Endothelial cell of umbilical vein (primary cell): ENCODE data around the gene TEAD3. TPM values are rescaled to one million over a fixed set of nuclear protein-coding genes. Genes with fewer than 3 reads are reported as not detected.

ENCODE experiments used
- BruUV-seq: library from RNA; stranded (reverse); fragments of 400-500 nt; replicated peaks from 2 replicates; lab custom pipeline; 2021; lab: Mats Ljungman, UMichigan
- CTCF ChIA-PET: fragments of 300-600, 350-600 bp; sonication (Branson Sonifier 250); formaldehyde crosslinking; loops from one replicate; lab custom pipeline; 2021; ENCODE audit warnings: antibody characterized with exemption, inconsistent platforms; lab: Charles Lee
- POLR2A ChIA-PET: fragments of 300-600, 350-600 bp; sonication (Branson Sonifier 250); formaldehyde crosslinking; loops from one replicate; lab custom pipeline; 2021; ENCODE audit warnings: antibody characterized with exemption, inconsistent platforms; lab: Charles Lee
- DNase-seq: peaks from one replicate; pipeline ENCODE4 v3.0.0-alpha.2; 2011; ENCODE audit warnings: low read depth, low spot score
- FAIRE-seq: peaks from 2 replicates; lab custom pipeline; 2011; peaks lifted over from hg19 to GRCh38; lab: Jason Lieb, UNC
- H2AFZ ChIP-seq: 2 replicates; pipeline ENCODE4 v1.6.0; 2012; ENCODE audit warnings: low read depth, low read length, control low read depth, inconsistent platforms
- H3K27ac ChIP-seq: 2 replicates; pipeline ENCODE4 v1.5.1; 2011; ENCODE audit warnings: low read depth, mild to moderate bottlenecking, control low read depth, low read length, moderate library complexity; ENCODE audit not compliant: insufficient read depth
- H3K27me3 ChIP-seq, 2 experiments: 2 replicates each; pipeline versions ENCODE4 v1.6.0 to v1.6.1; 2011; ENCODE audit warnings: low read length in 2 of 2, mixed read lengths in 1 of 2; ENCODE audit not compliant: control insufficient read depth in 2 of 2, insufficient read depth in 2 of 2
- H3K36me3 ChIP-seq, 2 experiments: 2 replicates in 1 of 2; 3 replicates in 1 of 2; pipeline ENCODE4 v1.5.1; 2011; ENCODE audit warnings: low read length in 2 of 2, mild to moderate bottlenecking in 1 of 2, moderate library complexity in 1 of 2; ENCODE audit not compliant: control insufficient read depth in 2 of 2, insufficient read depth in 2 of 2; ENCODE audit errors: extremely low read depth in 1 of 2
- H3K4me1 ChIP-seq: 3 replicates; pipeline ENCODE4 v1.5.1; 2011; ENCODE audit warnings: mild to moderate bottlenecking, low read length; ENCODE audit not compliant: control insufficient read depth, insufficient read depth; ENCODE audit errors: extremely low read depth
- H3K4me2 ChIP-seq: 2 replicates; pipeline ENCODE4 v1.6.1; 2011; ENCODE audit warnings: low read length, control low read depth, mixed read lengths; ENCODE audit not compliant: insufficient read depth
- H3K4me3 ChIP-seq, 3 experiments: fragments of 200-600 bp in 1 of 3; sonication (generic), shearing (Covaris generic) in 1 of 3; replicated peaks in 1 of 3; 2 replicates each; pipeline ENCODE4 v1.5.1; 2011 to 2016; ENCODE audit warnings: control low read depth in 3 of 3, low read length in 3 of 3, mild to moderate bottlenecking in 2 of 3, inconsistent platforms in 1 of 3, low read depth in 1 of 3, moderate library complexity in 1 of 3; ENCODE audit not compliant: insufficient read depth in 1 of 3
- H3K79me2 ChIP-seq: 2 replicates; pipeline ENCODE4 v1.6.0; 2012; ENCODE audit warnings: low read length, inconsistent platforms; ENCODE audit not compliant: control insufficient read depth, insufficient read depth
- H3K9ac ChIP-seq: replicated peaks from 2 replicates; pipeline ENCODE3; 2011; ENCODE audit warnings: low read length, control low read depth; ENCODE audit not compliant: insufficient read depth; ENCODE audit errors: extremely low read depth
- H3K9me1 ChIP-seq: replicated peaks from 3 replicates; pipeline ENCODE4 v1.6.0; 2011; ENCODE audit warnings: mild to moderate bottlenecking, low read length; ENCODE audit not compliant: control insufficient read depth, insufficient read depth; ENCODE audit errors: extremely low read depth
- H3K9me3 ChIP-seq: replicated peaks from 2 replicates; pipeline ENCODE4 v1.5.1; 2012; ENCODE audit warnings: low read length, inconsistent platforms; ENCODE audit not compliant: control insufficient read depth, insufficient read depth
- H4K20me1 ChIP-seq: replicated peaks from 2 replicates; pipeline ENCODE3; 2011; ENCODE audit warnings: mild to moderate bottlenecking, low read length; ENCODE audit not compliant: control insufficient read depth, insufficient read depth; ENCODE audit errors: extremely low read depth
- CTCF ChIP-seq, 2 donors: IDR thresholded peaks; 1 replicate in 1 of 2; 2 replicates in 1 of 2; pipeline ENCODE4 v1.5.1; 2011; ENCODE audit warnings: low read length in 2 of 2, mild to moderate bottlenecking in 2 of 2, moderate library complexity in 2 of 2, control low read depth in 1 of 2, inconsistent platforms in 1 of 2, low read depth in 1 of 2; ENCODE audit not compliant: insufficient read depth in 1 of 2; ENCODE audit errors: extremely low read depth in 1 of 2
- EZH2 ChIP-seq: IDR thresholded peaks from 2 replicates; pipeline ENCODE4 v1.6.1; 2012; ENCODE audit warnings: borderline replicate concordance, low read depth, mild to moderate bottlenecking, moderate library complexity, low read length, inconsistent platforms; ENCODE audit not compliant: severe bottlenecking
- FOS ChIP-seq: IDR thresholded peaks from 2 replicates; pipeline ENCODE4 v1.6.1; 2011; ENCODE audit warnings: mild to moderate bottlenecking, low read length, moderate library complexity, borderline replicate concordance; ENCODE audit not compliant: insufficient read depth
- GATA2 ChIP-seq: IDR thresholded peaks from 2 replicates; pipeline ENCODE4 v1.7.0; 2011; ENCODE audit warnings: low read depth, mild to moderate bottlenecking, moderate library complexity, mixed read lengths, low read length; ENCODE audit not compliant: insufficient read length, insufficient read depth
- JUN ChIP-seq: IDR thresholded peaks from 2 replicates; pipeline ENCODE4 v1.6.1; 2011; ENCODE audit warnings: borderline replicate concordance, low read depth; ENCODE audit not compliant: insufficient read length, insufficient read depth
- MAX ChIP-seq: IDR thresholded peaks from 2 replicates; pipeline ENCODE4 v1.6.1; 2011; ENCODE audit not compliant: insufficient read depth, insufficient read length
- MYC ChIP-seq: IDR thresholded peaks from one replicate; pipeline ENCODE4 v1.6.1; 2011; ENCODE audit warnings: mild to moderate bottlenecking, low read depth, low read length
- POLR2A ChIP-seq: IDR thresholded peaks from 2 replicates; pipeline ENCODE4 v1.6.1; 2012; ENCODE audit warnings: low read depth, mild to moderate bottlenecking, control low read depth, low read length
- POLR2AphosphoS5 ChIP-seq: IDR thresholded peaks from 2 replicates; pipeline ENCODE4 v1.6.1; 2012; ENCODE audit warnings: low read depth, mild to moderate bottlenecking, control low read depth, low read length, moderate library complexity; ENCODE audit not compliant: insufficient read depth
- dilution Hi-C: fragments of 300-500 bp; cut with MboI; formaldehyde crosslinking; loops from one replicate; pipeline ENCODE4 v1.15.0; 2019; ENCODE audit warnings: low sequenced_read_pairs; ENCODE audit not compliant: extremely low pct_ligation_motif_present
- intact Hi-C: fragments of 100-400 bp; cut with micrococcal nuclease; formaldehyde crosslinking; loops from one replicate; pipeline ENCODE4 v1.10.0; 2022
- polyA plus RNA-seq, 4 experiments: library from polyadenylated mRNA; depleted of rRNA in 3 of 4; stranded (reverse) in 3 of 4; unstranded in 1 of 4; fragments of >200 nt; gene quantifications; 2 replicates each; pipeline versions ENCODE4 v1.2.1 to v1.2.3, GENCODE V29; 2011 to 2012; ENCODE audit warnings: missing spikeins in 1 of 4
- total RNA-seq: library from RNA; stranded (reverse); gene quantifications from 2 replicates; pipeline ENCODE4 v1.2.3, GENCODE V29; 2021

The TEAD3 gene
- total and polyA plus RNA-seq, 2 donors (not counting 3 experiments of a cell fraction or from before 2014, with no cell fraction given): 1.1 to 1.6 TPM

GRCh38 chr6:35544769-35545361 is 48.0 kb upstream of the TEAD3 start:
- ChIA-PET POLR2A (no interaction called here), CTCF (interaction anchor here (5.1 kb wide), 1 partner anchor 7 kb away, joined by 31 read pairs; no protein-coding TSS in a partner anchor)
- no peaks in the 10 kb centered on the region for H3K9me3 ChIP-seq
- no peak overlapping the region for H3K4me3 ChIP-seq
- no peak overlapping the region for H3K27ac ChIP-seq
- FAIRE-seq (no peak), DNase-seq (no peak)
- H4K20me1 ChIP-seq: no peaks in the 10 kb centered on the region
- dilution Hi-C loops: no loop called here
- H3K36me3 ChIP-seq: no peaks in the 10 kb centered on the region
- no peak overlapping the region for H3K9ac ChIP-seq
- no peaks in the 10 kb centered on the region for H3K9me1 ChIP-seq
- H3K4me1 ChIP-seq: no peaks in the 10 kb centered on the region
- intact Hi-C loops: no loop called here
- H2AFZ ChIP-seq: no peak overlapping the region
- H3K27me3 ChIP-seq: peaks cover 3 to 9% of the 10 kb centered on the region in 2 experiments
- TF ChIP-seq JUN (no peak), EZH2 (no peak), MYC (no peak), FOS (no peak), CTCF (IDR thresholded peaks at IDR 0.05; ENCODE audit: extremely low read depth in 1 of 2, insufficient read depth in 1 of 2, low read depth in 1 of 2, low read length in 2 of 2) (no peak), POLR2AphosphoS5 (no peak), POLR2A (no peak), MAX (no peak), GATA2 (no peak)
- no peaks in the 10 kb centered on the region for H3K79me2 ChIP-seq
- BruUV-seq: no TSS peak
- no peak overlapping the region for H3K4me2 ChIP-seq
